ENCODE data around the gene KCNH6.

KCNH6 gene

GRCh38 chr17:63564562-63564961 lies 41.4 kb downstream of the KCNH6 start:
- no peak for DNase-seq

- no peak for DNase-seq
Measured at GRCh38 chr17:63567229-63567628, 44.1 kb downstream of the KCNH6 start.

GRCh38 chr17:63568563-63568962 lies 45.4 kb downstream of the KCNH6 start:
- DNase-seq = no peak

- no peak for DNase-seq
Measured at GRCh38 chr17:63571632-63572310, 48.6 kb downstream of the KCNH6 start.

- DNase-seq = no peak
Measured at GRCh38 chr17:63573634-63574033, 50.5 kb downstream of the KCNH6 start.

GRCh38 chr17:63578027-63578768 lies 55.0 kb downstream of the KCNH6 start:
- no peak for DNase-seq

- no peak for DNase-seq
Measured at GRCh38 chr17:63578769-63579111, 55.6 kb downstream of the KCNH6 start.

GRCh38 chr17:63579633-63580032 lies 56.5 kb downstream of the KCNH6 start:
- DNase-seq = no peak

GRCh38 chr17:63587770-63588169 lies 64.6 kb downstream of the KCNH6 start:
- DNase-seq = no peak

GRCh38 chr17:63588797-63589196 lies 65.6 kb downstream of the KCNH6 start:
- DNase-seq = no peak

- no peak for DNase-seq
Measured at GRCh38 chr17:63589646-63590045, 66.5 kb downstream of the KCNH6 start.

- no peak for DNase-seq
Measured at GRCh38 chr17:63592797-63593196, 69.6 kb downstream of the KCNH6 start.

GRCh38 chr17:63595132-63595531 lies 72.0 kb downstream of the KCNH6 start:
- no peak for DNase-seq
